ENCODE measurements around the gene MATN3.

DNA sequence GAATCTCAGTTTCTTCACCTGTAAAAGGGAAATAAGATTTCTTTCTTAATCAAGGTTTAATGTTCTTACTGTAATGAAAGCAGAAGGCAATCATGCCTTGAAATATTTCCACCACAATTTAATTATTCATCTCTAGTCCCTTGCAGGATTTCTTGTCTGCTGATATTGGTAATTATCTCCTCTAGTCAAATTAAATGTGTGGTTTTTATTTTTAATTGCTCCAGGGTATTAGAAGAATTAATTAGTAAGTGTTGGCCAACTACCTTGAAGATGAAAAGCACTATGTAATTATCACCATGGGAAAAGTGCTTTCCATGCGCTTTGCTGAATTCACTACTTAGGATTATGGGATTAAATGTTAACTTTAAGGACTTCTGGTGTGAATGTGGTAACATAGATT is 47.6 kb upstream of the MATN3 start:
- TF ChIP-seq, protein P1, sequence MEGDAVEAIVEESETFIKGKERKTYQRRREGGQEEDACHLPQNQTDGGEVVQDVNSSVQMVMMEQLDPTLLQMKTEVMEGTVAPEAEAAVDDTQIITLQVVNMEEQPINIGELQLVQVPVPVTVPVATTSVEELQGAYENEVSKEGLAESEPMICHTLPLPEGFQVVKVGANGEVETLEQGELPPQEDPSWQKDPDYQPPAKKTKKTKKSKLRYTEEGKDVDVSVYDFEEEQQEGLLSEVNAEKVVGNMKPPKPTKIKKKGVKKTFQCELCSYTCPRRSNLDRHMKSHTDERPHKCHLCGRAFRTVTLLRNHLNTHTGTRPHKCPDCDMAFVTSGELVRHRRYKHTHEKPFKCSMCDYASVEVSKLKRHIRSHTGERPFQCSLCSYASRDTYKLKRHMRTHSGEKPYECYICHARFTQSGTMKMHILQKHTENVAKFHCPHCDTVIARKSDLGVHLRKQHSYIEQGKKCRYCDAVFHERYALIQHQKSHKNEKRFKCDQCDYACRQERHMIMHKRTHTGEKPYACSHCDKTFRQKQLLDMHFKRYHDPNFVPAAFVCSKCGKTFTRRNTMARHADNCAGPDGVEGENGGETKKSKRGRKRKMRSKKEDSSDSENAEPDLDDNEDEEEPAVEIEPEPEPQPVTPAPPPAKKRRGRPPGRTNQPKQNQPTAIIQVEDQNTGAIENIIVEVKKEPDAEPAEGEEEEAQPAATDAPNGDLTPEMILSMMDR (optimal IDR thresholded peaks at IDR 0.05 in 1 of 3, IDR thresholded peaks at IDR 0.05 in 1 of 3, conservative IDR thresholded peaks at IDR 0.05 in 1 of 3; ENCODE audit: extremely low read depth in 1 of 3, insufficient read depth in 2 of 3, low read length in 3 of 3), result no peak
- TF ChIP-seq EZH2 (IDR thresholded peaks at IDR 0.05; ENCODE audit: low read length), result no peak

All from keratinocyte (primary cell).